GM20431 (cell line): Measurements from ENCODE around the gene TNS1.

Experiments used
- in situ Hi-C: fragments of 300-500 bp; cut with MseI, MboI; formaldehyde crosslinking; loops from one replicate; pipeline ENCODE4 v1.15.0; 2020; ENCODE audit warnings: low sequenced_read_pairs; ENCODE audit not compliant: unreplicated experiment

The TNS1 gene

DNA sequence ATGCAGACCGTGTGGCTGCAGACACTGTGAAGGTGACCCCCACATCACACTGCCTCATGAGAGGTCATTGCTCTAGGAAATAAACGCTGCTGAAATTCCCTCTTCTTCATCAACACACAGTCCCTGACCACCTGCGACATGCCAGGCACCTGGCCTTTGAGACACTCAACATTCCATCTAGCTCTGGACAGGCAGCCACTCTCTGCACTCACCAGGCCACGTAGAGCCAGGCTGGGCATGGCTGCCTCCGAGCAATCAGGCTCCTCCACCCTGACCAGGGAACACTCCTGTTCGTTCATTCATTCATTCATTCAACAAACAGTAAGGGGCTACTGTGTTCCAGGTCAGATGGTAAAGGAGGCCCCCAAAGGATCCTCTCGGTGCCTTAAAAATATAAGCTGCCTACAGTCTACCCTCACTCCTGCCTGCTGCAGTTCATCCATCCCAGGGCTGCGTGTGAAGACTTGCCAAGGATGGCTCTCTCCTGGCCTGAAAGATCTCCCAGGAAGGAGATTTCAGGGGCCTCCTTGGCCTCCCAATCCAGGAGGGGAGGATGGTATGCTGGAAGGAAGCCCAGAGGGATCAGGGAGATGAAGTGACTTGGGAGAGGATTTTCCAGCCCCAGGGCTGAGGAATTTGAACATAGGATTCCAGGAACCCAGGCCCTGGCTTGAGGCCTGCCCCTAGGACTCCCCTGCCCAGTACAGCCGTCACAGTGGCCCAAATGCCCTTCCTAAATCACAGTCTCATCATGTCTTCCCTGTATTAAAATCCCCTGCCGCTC is 66.7 kb downstream of the TNS1 start:
- in situ Hi-C loops, result no loop called here

DNA sequence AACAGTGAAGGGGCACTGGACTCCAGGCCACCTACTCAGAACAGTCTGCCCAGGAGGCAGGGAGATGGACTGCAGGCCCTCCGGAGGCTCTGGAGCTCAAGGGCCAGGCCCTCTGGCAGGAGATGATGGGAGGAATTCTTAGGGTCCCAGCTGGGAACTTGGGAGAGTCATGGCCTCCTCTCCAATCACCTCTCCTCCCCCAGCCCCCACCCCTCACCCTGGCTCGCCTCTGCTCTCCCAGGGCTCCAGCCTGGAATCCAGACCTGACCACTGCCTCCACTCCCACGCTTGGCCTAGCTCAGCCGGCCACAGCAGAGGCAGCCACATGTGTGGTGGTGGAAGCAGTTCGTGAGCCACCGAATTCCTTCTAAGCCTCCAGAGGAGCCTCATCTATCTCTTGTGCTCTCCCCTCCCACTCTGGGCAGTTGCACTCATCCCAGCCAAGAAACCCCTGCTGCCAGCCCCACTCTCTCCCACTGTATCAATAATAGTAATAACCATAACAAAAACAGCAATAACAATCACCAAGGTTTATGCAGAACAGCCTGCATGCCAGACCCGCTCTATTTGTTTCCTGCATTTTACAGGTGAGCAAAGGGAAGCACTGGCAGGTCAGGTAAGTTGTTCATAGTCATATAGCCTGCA is 67.4 kb downstream of the TNS1 start:
- in situ Hi-C loops, result no loop called here

DNA sequence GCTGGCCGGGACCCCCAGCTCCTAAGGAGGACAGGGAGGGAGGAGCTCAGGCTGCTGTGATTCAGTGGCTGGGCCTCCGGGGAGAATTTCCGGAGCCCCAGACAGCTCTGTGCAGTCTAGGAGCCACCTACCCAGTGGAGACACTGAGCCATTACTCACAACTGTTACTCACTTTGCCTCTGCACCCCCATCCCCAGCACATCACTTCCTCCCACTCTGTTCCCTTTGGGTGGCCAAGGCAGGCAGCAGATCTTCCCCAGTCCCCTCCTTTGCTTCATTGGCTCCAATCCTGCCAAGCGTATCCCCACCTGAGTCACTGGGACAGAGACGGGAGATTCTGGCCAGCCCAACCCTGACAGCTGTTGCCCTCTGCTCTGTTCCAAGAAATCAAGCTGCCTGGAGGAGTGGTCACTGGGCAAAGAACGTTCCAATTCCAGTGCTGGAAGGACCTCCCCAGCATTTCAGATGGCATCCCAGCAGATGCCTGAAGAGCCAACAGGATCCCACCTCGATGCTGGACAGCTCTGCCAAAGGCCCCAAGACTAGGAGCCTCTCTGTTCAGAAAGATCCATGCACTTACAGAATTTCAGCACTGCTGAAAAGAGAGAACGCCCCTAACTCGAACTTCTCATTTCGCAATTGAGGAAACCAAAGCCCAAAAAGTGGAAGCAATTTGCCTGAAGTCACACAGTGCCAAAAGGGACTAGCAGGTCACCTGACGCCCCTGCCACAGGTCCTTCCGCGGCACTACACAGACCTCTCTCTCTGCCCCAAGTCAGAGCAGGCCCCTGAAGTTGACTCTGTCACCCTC is 68.3 kb downstream of the TNS1 start:
- in situ Hi-C loops, result no loop called here

DNA sequence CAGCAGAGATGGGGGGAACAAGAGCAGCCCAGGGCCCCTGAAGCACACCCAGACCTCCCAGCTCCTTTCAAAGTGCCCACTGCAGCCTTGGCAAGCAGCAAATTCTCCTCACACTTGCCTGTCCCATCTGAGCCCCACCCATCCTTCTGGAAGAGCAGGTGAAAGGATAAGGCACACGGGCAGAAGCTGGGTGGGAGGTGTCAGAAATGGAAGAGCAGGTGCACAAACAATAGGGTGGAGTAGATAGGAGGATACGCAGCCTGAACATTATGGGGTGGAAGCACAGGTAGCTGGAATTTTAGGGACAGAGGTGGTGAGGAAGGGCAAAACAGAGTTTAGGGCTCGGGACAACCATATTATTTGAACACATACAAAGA is 69.2 kb downstream of the TNS1 start:
- in situ Hi-C loops, result no loop called here

DNA sequence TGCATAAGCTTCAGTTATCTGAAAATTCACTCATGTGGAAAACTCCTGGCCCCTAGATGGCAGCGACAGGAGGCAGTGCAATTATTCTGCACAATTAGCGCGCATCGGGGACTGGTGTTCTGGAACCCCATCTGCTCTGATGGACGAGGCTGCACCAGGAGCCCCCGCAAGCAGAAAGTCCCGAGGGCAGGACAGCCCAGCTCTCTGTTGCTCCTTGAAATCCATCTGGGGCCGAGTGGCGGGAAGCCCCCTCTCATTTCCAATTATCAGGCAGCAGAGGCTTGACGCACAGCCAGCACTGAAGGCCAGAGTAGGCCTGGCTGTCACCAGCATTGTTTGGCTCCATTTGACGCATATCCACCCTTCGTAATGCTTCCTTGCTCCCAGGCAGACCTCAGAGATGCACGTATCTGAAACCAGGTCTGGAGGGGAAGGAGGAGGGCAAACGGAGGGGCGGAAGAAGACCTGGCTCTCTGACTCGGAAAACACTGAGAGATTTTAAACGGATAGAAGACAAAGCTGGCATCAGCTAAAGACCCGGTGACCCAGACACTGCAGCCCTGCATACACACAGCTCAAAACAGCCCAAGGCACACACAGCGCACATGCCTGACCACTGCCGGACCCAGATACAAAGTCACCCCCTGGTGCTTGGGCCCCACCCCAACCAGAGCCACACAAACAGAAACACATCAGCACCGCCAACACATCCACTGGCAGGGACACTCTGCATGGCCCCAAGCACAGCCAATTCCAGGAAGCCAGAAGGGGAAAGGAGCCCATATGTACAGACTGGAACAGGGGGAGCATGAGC is 69.8 kb downstream of the TNS1 start:
- in situ Hi-C loops, result no loop called here

DNA sequence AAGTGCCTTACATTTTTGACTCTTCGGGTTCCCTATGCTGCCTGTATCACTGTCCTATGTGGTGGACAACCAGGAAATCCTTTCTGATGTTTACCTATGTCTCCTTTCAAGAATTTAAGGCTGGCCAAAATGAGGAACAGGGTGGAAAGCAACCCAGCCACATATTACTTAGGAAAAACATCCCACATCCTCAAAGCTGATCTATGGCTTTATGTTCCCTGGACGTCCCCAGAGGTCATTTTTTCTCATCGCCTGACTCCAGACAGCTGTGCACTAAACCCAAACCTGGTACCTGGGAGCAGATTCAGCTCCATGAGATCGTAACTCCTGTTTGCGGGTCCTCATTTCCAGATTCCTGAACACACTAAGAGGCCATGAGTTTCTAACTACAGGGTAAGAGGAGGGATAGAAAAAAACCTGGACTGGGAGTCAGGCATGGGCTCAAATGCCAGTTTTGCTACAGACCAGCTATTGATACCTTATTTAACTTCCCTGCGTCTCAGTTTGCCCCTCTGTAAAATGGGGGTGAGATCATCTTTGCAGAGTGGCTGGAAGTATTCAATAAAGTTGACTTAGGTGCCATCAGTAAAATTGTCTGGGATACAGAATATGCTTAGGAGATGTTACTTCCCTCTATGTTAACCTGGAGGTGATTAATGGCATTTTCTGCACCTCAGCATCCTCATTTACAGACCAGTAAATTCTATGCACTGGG is 70.8 kb downstream of the TNS1 start:
- in situ Hi-C loops, result no loop called here

DNA sequence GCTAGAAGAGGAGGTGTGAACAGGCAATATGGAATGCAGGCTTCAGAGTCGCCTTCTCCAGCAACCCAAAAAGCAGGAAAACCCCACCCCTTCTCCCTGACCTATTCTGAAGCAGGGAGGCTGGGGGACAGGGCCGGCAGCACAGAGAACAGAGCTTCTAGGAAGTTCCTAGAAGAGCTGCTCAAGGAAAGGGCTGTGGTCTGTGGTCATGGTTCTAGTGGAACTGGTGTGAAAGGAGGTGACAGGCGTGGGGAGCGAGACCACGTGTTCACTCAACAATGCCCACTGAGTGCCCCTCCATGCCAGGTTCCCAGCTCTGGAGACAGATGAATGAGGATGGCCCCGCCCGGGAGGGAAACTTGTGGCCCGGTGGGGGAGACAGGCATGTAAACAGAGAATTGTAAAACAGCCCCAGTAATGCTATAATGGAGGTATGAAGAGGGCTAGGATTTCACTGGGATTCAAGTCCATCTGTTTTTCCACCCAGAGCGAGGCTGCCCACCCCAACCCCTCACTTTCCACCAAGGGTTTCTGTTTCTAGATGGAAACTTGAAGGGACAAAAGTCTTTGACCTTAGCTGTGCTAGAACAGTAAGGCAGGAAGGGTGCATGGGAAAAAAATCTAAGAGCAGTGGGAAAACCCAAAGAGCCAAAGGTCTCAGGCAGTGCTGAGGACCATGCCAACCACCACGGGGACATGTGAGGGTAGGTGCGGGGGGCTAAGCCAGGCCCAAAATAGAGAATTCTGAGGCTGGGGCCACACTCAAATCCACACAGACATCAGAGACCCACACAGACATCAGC is 71.8 kb downstream of the TNS1 start:
- in situ Hi-C loops, result no loop called here

DNA sequence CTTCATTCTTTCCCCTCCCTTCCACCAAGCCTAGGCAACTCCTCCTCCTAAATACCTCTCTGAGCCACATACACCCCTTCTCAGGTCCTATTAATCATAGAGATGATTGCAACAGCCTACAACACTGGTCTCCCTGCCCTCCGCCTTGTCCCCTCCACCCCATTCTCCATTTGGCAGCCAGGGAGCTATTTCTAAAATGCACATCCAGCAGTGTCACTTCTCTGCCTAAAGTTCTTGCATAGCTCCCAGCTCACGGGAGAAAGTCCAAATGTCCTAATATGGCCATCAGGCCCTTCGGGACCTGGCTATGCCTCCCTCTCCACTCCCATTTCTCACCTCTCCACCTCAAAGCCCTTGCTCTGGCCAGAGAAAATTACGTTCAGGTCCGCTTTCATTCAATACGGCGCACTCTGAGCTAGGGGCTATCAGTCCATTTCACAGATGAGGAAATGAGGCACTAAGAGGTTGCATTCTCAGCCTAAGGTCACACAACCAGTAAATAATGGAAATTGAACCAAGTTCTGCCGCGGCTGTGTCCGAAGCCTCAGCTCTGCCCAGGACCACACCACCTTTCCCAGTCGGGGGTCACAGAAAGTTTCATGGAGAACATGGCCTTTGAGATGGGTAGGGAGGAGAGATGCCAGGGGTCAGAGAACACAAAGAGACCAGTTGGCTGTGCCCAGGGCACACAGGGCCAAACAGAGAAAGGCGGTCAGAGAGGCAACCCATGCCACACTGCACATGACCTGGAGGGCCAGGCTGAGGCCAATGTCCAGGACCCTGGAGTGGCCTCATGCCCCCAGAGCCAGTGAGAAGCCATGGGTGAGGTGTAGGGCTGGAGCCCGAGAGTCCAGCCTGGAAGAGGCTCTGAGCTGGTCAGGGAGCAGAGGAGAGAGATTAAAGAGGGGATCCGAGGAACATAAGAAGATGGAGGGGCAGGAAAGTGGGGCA is 72.8 kb downstream of the TNS1 start:
- in situ Hi-C loops, result no loop called here

DNA sequence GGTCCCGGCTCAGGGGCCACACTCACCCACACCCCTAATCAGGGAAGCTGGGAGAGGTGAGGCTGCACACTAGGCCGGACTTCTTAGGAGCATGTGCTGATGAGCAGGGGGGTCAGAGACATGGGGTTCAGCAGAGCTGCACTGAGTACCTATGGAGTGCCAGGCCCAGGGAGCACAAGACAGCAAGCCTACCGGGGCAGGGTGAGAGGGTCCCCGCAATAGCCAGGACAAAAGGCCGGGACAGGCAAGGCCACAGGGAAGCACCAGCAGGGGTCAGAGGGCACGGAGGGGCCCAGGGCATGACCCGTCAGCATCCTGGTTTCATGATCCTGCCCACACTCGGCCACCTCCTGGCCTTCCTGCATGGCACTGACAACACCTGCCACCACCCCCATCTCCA is 73.5 kb downstream of the TNS1 start:
- in situ Hi-C loops, result no loop called here

DNA sequence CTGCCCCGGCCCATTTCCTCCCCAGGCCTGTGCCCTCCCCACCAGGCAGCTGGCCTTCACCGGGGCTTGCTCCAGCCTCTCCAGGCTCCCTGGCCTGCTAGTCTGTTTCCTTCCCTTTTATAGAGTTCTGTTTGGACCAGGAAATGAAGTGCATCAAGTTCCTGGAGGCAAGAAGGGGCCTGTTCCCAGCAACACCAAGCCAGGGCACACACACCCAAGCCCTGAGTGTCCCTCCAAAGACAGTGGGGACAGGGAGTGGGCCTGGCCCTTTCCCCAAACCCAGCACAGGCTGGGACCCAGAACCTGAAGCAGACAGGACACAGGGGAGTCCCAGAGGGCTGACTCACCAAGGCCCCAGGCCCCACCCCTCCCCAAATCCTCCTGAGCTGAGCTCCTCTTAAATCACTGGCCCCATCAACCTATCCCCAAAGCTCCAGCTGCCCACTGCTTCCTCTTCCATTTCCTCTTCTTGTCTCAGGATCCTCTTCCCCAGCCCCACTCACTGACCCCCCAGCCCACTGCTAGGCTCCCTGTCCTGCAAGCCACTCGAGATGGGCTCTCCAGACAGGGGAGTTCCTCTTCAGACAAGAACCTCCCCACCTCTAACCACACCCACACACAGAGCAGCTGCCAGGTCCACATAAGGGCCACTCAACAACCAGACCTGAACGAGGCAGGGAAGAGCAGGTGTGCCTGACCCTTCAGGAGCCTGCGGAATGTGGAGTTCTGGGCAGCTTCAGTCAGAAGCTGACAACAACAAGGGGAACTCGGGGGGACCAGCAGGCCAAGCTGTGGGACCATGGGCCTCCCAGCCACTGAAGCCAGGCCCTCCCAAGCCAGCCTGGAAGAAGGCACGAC is 74.2 kb downstream of the TNS1 start:
- in situ Hi-C loops, result no loop called here

DNA sequence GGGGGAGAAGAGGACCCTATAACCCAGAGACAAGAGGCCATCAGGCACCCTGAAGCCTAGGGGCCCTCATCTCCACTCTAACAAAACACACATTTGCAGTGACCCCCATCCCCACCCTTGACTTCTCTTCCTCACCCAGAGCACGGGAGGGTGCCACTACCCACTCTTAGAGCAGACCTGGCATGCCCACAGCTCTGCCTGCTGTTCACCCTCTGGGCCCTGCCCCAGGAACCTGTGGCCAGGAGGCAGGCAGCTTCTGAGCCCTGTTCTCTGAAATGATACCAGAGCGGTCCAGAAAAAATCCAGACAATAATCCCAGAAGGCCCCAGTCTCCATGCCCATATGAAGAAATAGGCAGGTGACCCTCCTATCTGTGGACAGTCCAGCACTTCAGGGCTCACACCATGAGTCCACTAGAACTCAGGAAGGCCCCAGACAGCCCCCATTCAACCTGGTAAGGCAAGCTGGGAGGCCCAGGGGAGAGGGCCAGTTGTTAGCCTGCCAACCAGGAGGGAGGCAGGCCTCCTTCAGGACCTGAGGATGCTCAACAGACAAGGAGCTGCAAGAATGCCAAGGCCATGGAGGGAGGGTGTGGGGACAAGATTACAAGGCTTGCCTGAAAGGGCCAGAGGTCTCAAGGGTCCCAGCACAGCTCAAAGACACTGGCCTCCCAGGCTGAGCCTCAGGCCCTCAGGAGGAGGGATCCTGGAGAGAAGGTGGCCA is 75.0 kb downstream of the TNS1 start:
- in situ Hi-C loops, result no loop called here

DNA sequence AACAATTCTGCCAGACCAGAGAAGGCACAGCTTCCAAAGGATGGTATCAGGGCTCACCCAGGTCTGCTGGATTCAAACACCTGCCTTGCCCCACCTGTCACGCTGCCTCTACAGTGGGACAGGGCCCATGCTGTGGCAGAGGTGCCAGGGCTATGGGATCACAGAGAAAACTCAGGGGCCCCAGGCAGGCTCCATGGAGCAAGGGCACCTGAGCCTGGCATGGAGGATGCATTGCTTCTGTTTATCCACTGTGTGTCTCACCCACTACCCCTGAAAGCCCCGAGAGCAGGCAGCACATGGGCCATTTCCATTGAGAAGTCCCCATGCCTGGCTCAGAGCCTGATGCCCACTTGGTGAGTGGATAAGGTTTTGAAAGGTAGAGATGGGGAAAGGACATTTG is 76.0 kb downstream of the TNS1 start:
- in situ Hi-C loops, result no loop called here

DNA sequence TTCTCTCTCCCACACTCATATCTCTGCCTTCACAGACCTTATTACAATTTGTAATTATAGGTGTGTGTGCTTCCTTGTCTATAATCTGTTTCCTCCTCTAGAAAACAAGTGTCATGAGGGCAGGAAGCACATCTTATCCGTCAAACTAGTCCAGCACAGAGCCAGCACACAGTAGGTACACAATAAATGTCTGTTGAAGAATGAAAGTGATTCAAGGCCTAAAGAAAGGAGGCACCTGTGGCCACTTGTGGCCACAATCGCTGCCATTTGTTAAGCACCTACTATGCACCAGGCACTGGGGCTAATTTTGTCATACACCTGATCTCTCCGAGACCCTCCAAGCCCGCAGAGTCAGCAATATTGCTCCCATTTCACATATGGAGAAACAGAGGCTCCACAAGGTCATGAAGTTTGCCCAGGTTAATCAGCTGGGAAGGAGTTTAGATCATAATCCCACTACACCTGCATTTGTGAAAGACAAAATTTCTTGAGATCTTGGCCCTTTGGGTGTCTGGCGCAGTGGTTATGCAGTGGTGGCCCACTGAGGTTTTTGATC is 78.4 kb downstream of the TNS1 start:
- in situ Hi-C loops, result no loop called here

DNA sequence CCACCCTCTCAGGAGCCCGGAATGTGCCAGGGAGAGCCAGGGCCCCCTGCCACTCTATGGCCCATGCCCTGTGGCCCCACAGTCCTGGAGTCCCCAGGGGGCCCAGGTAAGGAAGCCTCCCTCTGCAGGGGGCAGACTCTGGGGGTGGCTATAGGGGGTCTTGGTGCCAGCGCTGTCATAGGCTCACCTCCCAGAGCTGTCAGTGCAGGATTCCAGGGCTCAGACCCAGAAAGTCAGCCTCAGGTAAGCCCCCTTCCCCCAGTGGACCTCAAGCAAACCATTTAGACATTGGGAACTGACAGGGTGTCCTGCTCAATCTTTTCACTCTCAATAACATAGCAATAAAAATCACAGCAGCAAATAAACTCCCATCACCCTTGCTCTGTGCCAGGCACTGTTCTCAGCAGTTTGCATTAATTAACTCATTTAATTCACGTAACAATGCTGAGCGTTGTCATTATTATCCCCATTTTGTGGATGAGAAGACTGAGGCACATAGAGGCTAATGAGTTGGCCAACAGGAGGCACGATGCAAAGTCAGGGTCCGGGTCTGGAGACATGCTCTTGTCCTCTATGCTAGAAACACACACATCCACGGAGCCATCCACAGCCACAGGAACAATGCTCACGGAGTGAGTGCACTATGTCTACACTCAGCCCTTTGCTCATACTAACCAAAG is 79.6 kb downstream of the TNS1 start:
- in situ Hi-C loops, result no loop called here
